ENCODE measurements around the gene CAPN2. TPM values are rescaled to one million over a fixed set of nuclear protein-coding genes. Genes with fewer than 3 reads are reported as not detected.
A peak's percentile ranks its signal among the peaks of the same experiment; 100 is the strongest.
"Not testable (repeated sequence)": the region's sequence is repeated elsewhere in the genome, so short reads cannot be mapped to it uniquely, and the experiment has no call there.

The CAPN2 gene
- polyA plus RNA-seq, 1 of the 3 experiments (the other 2 are of a cell fraction): 208 TPM

DNA sequence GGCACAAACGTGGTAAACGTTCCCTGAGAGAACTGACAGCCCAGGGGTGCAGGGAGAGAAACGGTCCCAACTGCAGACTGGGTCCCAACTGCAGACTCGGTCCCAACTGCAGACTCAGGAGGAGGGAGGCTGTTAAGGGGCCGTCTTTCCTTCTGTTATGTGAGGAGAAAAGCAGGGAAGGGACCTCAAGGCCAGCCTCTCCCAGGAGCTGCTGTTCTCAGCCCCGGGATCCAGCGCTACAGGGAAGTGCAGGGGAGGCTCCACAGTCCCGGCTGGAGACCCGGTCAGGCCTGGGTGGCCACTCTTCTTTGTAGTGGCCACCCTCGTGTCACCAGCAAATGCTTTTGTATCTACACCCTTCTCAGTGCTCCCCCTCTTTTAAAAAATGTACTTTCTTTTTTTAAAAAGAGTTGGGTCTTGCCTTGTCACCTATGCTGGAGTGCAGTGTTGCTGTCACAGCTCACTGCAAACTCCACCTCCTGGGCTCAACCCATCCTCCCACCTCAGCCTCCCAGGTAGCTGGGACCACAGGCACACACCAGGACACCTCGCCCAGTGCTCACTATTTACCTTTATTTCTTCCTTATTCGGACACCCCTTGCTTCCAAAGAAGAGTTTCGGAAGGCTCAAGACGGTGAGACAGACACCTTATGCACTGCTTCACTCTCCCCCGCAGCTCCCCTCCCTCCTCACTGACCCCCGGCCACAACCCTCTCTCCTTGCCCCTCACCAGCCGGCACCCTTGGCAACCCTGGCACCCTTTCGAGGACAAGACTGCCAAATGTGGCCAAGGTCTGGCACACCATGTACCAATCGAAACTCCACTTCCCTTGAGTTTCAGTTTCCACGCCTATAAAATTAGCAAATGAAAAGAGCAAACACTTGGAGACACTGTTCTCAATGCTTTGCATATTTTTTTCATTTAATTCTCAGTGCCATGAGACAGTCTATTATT lies 21.8 kb downstream of the CAPN2 start:
- Histone ChIP-seq H3K9me3 (no peaks in the 10 kb centered on the region), H2AFZ (ENCODE audit: low read depth) (no peak overlapping the region), H3K27ac (ENCODE audit: low read depth in 2 of 2, low read length in 1 of 2) (peak overlapping the region; percentile 66 to 91; a peak in 3 of 4 replicates), H3K4me2 (no peak overlapping the region), H3K9me2 (no peaks in the 10 kb centered on the region), H3F3A (replicated peaks; ENCODE audit: insufficient read depth) (peaks cover 25% of the 10 kb centered on the region), H3K27me3 (ENCODE audit: insufficient read depth) (no peaks in the 10 kb centered on the region), H4K20me1 (ENCODE audit: insufficient read depth) (peaks cover 55% of the 10 kb centered on the region), H3K4me1 (ENCODE audit: control insufficient read depth in 1 of 2, insufficient read depth in 2 of 2, low read depth in 1 of 2, low read length in 1 of 2) (peaks cover 32 to 40% of the 10 kb centered on the region in 2 experiments), H3K4me3 (ENCODE audit: low read depth in 2 of 2, low read length in 1 of 2) (no peak overlapping the region), H3K9ac (0 out of 2 replicates have a peak overlapping the region, but pooled peaks have one; percentile 19), H3K79me2 (ENCODE audit: insufficient read depth) (peaks cover 98% of the 10 kb centered on the region), H3K36me3 (replicated peaks in 1 of 2; ENCODE audit: control insufficient read depth in 1 of 2, insufficient read depth in 2 of 2, low read length in 1 of 2) (peaks cover 7 to 13% of the 10 kb centered on the region in 2 experiments)
- TF ChIP-seq, protein P1, sequence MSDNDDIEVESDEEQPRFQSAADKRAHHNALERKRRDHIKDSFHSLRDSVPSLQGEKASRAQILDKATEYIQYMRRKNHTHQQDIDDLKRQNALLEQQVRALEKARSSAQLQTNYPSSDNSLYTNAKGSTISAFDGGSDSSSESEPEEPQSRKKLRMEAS (IDR thresholded peaks at IDR 0.05; ENCODE audit: low read depth): no peak
- TF ChIP-seq, protein P2, sequence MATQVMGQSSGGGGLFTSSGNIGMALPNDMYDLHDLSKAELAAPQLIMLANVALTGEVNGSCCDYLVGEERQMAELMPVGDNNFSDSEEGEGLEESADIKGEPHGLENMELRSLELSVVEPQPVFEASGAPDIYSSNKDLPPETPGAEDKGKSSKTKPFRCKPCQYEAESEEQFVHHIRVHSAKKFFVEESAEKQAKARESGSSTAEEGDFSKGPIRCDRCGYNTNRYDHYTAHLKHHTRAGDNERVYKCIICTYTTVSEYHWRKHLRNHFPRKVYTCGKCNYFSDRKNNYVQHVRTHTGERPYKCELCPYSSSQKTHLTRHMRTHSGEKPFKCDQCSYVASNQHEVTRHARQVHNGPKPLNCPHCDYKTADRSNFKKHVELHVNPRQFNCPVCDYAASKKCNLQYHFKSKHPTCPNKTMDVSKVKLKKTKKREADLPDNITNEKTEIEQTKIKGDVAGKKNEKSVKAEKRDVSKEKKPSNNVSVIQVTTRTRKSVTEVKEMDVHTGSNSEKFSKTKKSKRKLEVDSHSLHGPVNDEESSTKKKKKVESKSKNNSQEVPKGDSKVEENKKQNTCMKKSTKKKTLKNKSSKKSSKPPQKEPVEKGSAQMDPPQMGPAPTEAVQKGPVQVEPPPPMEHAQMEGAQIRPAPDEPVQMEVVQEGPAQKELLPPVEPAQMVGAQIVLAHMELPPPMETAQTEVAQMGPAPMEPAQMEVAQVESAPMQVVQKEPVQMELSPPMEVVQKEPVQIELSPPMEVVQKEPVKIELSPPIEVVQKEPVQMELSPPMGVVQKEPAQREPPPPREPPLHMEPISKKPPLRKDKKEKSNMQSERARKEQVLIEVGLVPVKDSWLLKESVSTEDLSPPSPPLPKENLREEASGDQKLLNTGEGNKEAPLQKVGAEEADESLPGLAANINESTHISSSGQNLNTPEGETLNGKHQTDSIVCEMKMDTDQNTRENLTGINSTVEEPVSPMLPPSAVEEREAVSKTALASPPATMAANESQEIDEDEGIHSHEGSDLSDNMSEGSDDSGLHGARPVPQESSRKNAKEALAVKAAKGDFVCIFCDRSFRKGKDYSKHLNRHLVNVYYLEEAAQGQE (IDR thresholded peaks at IDR 0.05; ENCODE audit: low read depth, low read length): no peak
- TF ChIP-seq, protein P3, sequence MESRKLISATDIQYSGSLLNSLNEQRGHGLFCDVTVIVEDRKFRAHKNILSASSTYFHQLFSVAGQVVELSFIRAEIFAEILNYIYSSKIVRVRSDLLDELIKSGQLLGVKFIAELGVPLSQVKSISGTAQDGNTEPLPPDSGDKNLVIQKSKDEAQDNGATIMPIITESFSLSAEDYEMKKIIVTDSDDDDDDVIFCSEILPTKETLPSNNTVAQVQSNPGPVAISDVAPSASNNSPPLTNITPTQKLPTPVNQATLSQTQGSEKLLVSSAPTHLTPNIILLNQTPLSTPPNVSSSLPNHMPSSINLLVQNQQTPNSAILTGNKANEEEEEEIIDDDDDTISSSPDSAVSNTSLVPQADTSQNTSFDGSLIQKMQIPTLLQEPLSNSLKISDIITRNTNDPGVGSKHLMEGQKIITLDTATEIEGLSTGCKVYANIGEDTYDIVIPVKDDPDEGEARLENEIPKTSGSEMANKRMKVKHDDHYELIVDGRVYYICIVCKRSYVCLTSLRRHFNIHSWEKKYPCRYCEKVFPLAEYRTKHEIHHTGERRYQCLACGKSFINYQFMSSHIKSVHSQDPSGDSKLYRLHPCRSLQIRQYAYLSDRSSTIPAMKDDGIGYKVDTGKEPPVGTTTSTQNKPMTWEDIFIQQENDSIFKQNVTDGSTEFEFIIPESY (IDR thresholded peaks at IDR 0.05; ENCODE audit: borderline replicate concordance, low read depth): no peak
- TF ChIP-seq SMC3 (IDR thresholded peaks at IDR 0.05; ENCODE audit: low read depth, low read length) (no peak), NFIC (IDR thresholded peaks at IDR 0.05; ENCODE audit: borderline replicate concordance) (no peak)
- POLR2A ChIA-PET: no interaction called here
- no peak for DNase-seq
- CTCF ChIA-PET: interaction anchor here (1.0 to 3.6 kb wide), 3 partner anchors 14 to 36 kb away, joined by 3 to 23 read pairs (median 4); no protein-coding TSS in a partner anchor
- WGBS (ENCODE audit: low lambda C conversion rate): 87% methylated on average over 20 of the region's 20 CpGs

DNA sequence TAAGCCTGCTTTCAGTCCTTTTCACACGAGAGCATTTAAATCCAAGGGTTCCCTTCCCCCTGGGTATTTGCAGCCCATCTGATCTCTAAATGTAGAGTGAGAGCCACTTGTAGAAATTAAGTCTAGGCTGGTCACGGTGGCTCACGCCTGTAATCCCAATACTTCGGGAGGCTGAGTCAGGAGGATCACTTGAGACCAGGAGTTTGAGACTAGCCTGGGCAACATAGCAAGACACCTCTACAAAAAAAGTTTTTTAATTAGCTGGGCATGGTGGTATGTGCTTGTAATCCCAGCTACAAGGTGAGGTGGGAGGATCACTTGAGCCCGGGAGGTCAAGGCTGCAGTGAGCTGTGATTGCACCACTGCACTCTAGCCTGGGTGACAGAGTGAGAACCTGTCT lies 24.3 kb downstream of the CAPN2 start:
- peaks cover 96% of the 10 kb centered on the region for H3K79me2 ChIP-seq (ENCODE audit: insufficient read depth)
- peaks cover 21 to 32% of the 10 kb centered on the region in 2 experiments for H3K4me1 ChIP-seq (ENCODE audit: control insufficient read depth in 1 of 2, insufficient read depth in 2 of 2, low read depth in 1 of 2, low read length in 1 of 2)
- DNase-seq; H3K9ac ChIP-seq; H3K27me3 ChIP-seq (ENCODE audit: insufficient read depth); H3K27ac ChIP-seq (ENCODE audit: low read depth in 2 of 2, low read length in 1 of 2); H3K9me2 ChIP-seq; H3F3A ChIP-seq (replicated peaks; ENCODE audit: insufficient read depth); H2AFZ ChIP-seq (ENCODE audit: low read depth); H3K4me3 ChIP-seq (ENCODE audit: low read depth in 2 of 2, low read length in 1 of 2); H3K9me3 ChIP-seq; H3K4me2 ChIP-seq; POLR2A ChIA-PET: not testable (repeated sequence)
- CTCF ChIA-PET: interaction anchor here (0.9 to 1.0 kb wide), 2 partner anchors 12 to 40 kb away, joined by 3 read pairs; no protein-coding TSS in a partner anchor
- H4K20me1 ChIP-seq (ENCODE audit: insufficient read depth): peaks cover 51% of the 10 kb centered on the region
- peaks cover 13 to 14% of the 10 kb centered on the region in 2 experiments for H3K36me3 ChIP-seq (replicated peaks in 1 of 2; ENCODE audit: control insufficient read depth in 1 of 2, insufficient read depth in 2 of 2, low read length in 1 of 2)
- 93% methylated on average over 5 of the region's 5 CpGs for WGBS (ENCODE audit: low lambda C conversion rate)
